Stimulated activated naive B cell treated with anti-CD40 and anti-IgM and Interleukin-4, amounts not matched to agents 10 μg/mL and 1 μg/mL and 100 μg/mL, for 72 hours (primary cell): ENCODE results near the gene TOR1AIP2.

Experiments
- ATAC-seq, 2 donors: fragments of 150-1000 bp; cut with Tn5 transposase; replicated peaks; 2 replicates each; pipeline ENCODE4 v1.10.0; 2021; ENCODE audit warnings: moderate library complexity in 1 of 2
- DNase-seq: peaks from one replicate; pipeline ENCODE4 v3.0.0; 2021
- H3K27ac Mint-ChIP-seq: one replicate; pipeline ENCODE4 v1.8.0; 2022; ENCODE audit warnings: mild to moderate bottlenecking, mixed read lengths
- H3K27me3 Mint-ChIP-seq, 2 donors: one replicate each; pipeline ENCODE4 v1.8.0; 2022; ENCODE audit warnings: mixed read lengths in 2 of 2
- H3K36me3 Mint-ChIP-seq, 2 donors: one replicate each; pipeline ENCODE4 v1.8.0; 2022; ENCODE audit warnings: mixed read lengths in 2 of 2, mild to moderate bottlenecking in 1 of 2
- H3K4me1 Mint-ChIP-seq, 2 donors: one replicate each; pipeline ENCODE4 v1.8.0; 2022; ENCODE audit warnings: mixed read lengths in 2 of 2, mild to moderate bottlenecking in 1 of 2
- H3K4me3 Mint-ChIP-seq, 2 donors: one replicate each; pipeline ENCODE4 v1.8.0; 2022; ENCODE audit warnings: mild to moderate bottlenecking in 2 of 2, mixed read lengths in 2 of 2, moderate library complexity in 1 of 2
- H3K9me3 Mint-ChIP-seq, 2 donors: one replicate each; pipeline ENCODE4 v1.8.0; 2022; ENCODE audit warnings: mixed read lengths in 2 of 2, mild to moderate bottlenecking in 1 of 2

TOR1AIP2 gene

DNA sequence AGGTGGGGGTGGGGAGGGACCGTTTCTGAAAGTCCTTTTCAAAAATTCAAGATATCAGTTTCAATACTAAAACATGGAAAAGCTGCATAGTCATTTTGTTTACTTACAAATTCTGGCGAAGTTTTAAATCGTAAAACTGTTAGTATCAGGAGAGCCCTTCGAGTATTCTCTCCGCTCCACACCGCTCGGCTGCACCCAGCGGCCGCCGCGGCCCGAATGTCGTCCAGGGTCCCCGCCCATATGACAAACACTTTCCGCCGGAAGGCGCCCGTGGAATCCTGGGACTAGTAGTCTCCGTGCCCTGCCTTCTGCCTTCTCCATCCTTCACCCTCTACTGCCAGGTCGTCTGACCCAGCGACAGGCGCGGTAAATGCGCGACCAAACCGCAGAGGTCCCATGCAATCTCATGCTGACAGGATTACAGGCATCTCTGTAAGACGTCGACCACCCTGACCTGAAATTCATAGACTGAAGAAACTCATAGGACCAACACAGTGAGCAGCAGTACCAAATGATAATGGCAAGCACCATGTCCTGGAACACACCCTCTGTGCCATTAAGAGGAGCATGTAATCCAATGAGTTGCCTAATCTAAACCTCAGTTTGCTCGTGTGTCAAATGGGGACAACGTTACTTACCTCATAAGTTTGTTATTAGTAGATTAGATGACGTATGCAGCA is at the start of gene TOR1AIP2:
Gene TOR1AIP2 (minus strand): TSS at position 218 of the 680 bp plus-strand sequence. CDS start 25,138 bp downstream, outside the sequence.
- Mint-ChIP-seq H3K27ac (peak within 1 kb of the TSS; percentile 91), H3K27me3 (no peaks in the 10 kb centered on the region), H3K9me3 (no peaks in the 10 kb centered on the region), H3K36me3 (peaks cover 9 to 20% of the 10 kb centered on the region in 2 donors), H3K4me3 (peak within 1 kb of the TSS; percentile 88 to 94), H3K4me1 (peaks cover 21 to 33% of the 10 kb centered on the region in 2 donors)
- peak; percentile 84 for DNase-seq
- peak; percentile 70 for ATAC-seq

DNA sequence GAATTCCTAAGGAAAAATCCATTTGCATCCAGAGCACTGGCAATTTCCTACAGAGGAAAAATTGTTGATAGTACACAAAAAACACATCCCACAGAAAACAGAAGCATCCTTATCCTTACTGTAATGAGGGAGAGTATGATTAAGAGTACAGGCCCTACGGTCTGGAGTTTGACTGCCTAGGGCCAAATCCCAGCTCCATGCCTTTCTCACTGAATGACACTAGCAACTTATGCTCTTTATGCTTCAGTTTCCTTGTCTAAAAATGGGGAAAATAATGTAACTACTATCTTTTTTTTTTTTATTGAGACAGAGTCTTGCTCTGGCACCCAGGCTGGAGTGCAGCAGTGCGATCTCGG is 49.2 kb upstream of the TOR1AIP2 start:
- Mint-ChIP-seq H3K4me1 (peaks cover 9 to 25% of the 10 kb centered on the region in 2 donors), H3K9me3 (peaks cover 0 to 4% of the 10 kb centered on the region in 2 donors), H3K27ac (no peak overlapping the region), H3K36me3 (peaks cover 1 to 2% of the 10 kb centered on the region in 2 donors), H3K4me3 (no peak overlapping the region), H3K27me3 (no peaks in the 10 kb centered on the region)
- ATAC-seq (no peak), DNase-seq (no peak)

- Mint-ChIP-seq H3K4me3 (no peak overlapping the region), H3K9me3 (peaks cover 0 to 4% of the 10 kb centered on the region in 2 donors), H3K27me3 (no peaks in the 10 kb centered on the region), H3K36me3 (peaks cover 5 to 9% of the 10 kb centered on the region in 2 donors), H3K27ac (no peak overlapping the region), H3K4me1 (peaks cover 9 to 27% of the 10 kb centered on the region in 2 donors)
- DNase-seq (no peak), ATAC-seq (no peak)
These were observed 48.6 kb upstream of the TOR1AIP2 start for GRCh38 chr1:179925922-179926849.

GRCh38 chr1:179925302-179925701 is 47.7 kb upstream of the TOR1AIP2 start:
- no peak for ATAC-seq
- Mint-ChIP-seq H3K4me3 (no peak overlapping the region), H3K36me3 (peaks cover 6 to 12% of the 10 kb centered on the region in 2 donors)

DNA sequence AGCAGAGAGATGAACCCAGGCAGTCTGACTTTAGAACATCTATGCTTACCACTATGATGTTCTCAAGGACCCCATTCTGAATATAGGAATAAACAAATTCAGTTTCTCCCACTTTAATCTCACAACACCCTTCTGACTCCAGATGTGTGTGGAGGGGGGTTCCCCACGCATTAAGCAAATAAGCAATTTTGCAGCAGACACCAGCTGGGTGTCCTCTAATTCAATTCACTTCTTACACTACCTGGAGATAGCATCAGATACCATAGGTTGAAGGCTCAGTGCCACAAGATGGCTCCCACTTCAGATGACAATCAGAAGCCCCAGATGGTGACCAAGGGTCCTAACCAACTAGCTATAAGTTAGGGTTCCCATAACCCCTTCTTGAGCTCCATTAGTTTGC is 46.7 kb upstream of the TOR1AIP2 start:
- ATAC-seq = peak in 1 of 2 donors; percentile 42
- no peak overlapping the region for H3K4me3 Mint-ChIP-seq
- H3K4me1 Mint-ChIP-seq = peaks cover 5 to 17% of the 10 kb centered on the region in 2 donors
- H3K36me3 Mint-ChIP-seq = peaks cover 6 to 18% of the 10 kb centered on the region in 2 donors
- no peak overlapping the region for H3K27ac Mint-ChIP-seq
- H3K9me3 Mint-ChIP-seq = peaks cover 0 to 4% of the 10 kb centered on the region in 2 donors
- no peaks in the 10 kb centered on the region for H3K27me3 Mint-ChIP-seq
- no peak for DNase-seq

More at GRCh38 chr1:179925302-179925701, 47.7 kb upstream of the TOR1AIP2 start:
- no peak for DNase-seq
- Mint-ChIP-seq H3K27me3 (no peaks in the 10 kb centered on the region), H3K27ac (no peak overlapping the region), H3K9me3 (peaks cover 0 to 4% of the 10 kb centered on the region in 2 donors), H3K4me1 (peaks cover 6 to 20% of the 10 kb centered on the region in 2 donors)

GRCh38 chr1:179923029-179923428 is 45.4 kb upstream of the TOR1AIP2 start:
- DNase-seq = no peak
- Mint-ChIP-seq H3K4me3 (no peak overlapping the region), H3K4me1 (peaks cover 5 to 17% of the 10 kb centered on the region in 2 donors), H3K9me3 (peaks cover 0 to 4% of the 10 kb centered on the region in 2 donors), H3K27me3 (no peaks in the 10 kb centered on the region), H3K36me3 (peaks cover 11 to 29% of the 10 kb centered on the region in 2 donors), H3K27ac (peak overlapping the region; percentile 0)
- peak; percentile 53 to 58 for ATAC-seq

DNA sequence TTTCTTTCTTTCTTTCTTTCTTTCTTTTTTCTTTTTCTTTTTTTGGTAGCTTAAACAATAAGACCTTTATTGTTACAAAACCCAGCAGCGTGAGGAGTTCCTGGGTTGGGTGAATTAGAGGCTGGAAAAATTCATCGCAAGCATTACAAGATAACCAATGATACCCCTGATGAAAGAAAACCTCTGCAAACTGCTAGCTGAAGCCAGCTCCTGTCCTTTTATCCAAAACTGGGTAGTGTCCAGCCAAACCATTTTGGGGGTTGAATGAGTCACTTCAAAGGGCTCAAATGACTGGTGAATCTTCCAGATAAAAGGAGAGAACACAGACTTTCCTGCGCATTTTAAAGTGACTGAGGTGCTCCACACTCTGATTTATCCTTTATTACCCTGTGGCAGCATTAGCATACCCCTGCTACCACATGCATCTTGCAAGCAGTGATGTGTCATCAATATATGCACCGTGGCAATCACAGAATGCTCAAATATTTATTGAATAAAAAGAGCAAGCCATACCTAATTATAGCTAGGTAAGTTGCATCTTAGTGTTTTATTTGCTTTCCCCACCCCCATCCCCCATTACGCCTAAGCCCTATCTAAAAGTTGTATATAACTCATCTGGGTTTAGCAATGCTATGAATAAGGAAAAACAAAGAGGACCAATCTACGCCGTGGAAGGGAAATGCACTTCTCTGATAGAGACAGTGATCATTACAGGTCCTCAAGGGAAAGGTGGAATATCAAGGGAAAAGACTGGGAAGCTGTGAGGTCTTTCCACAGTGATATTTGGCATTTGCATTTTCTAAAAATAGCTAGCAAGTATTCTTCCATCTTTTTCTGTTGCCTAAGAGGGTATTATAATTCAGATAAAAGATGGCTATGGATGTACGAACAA is 44.6 kb upstream of the TOR1AIP2 start:
- ATAC-seq (no peak), DNase-seq (no peak)
- Mint-ChIP-seq H3K36me3 (peaks cover 11 to 37% of the 10 kb centered on the region in 2 donors), H3K27me3 (no peaks in the 10 kb centered on the region), H3K27ac (no peak overlapping the region), H3K4me1 (peaks cover 5 to 17% of the 10 kb centered on the region in 2 donors), H3K9me3 (no peaks in the 10 kb centered on the region), H3K4me3 (no peak overlapping the region)

GRCh38 chr1:179921472-179921871 is 43.9 kb upstream of the TOR1AIP2 start:
- no peaks in the 10 kb centered on the region for H3K27me3 Mint-ChIP-seq
- ATAC-seq = no peak
- H3K4me3 Mint-ChIP-seq = no peak overlapping the region
- no peaks in the 10 kb centered on the region for H3K9me3 Mint-ChIP-seq
- peaks cover 11 to 38% of the 10 kb centered on the region in 2 donors for H3K36me3 Mint-ChIP-seq
- H3K27ac Mint-ChIP-seq = no peak overlapping the region
- no peak for DNase-seq
- H3K4me1 Mint-ChIP-seq = peaks cover 5 to 17% of the 10 kb centered on the region in 2 donors

- Mint-ChIP-seq H3K27ac (no peak overlapping the region), H3K4me1 (peaks cover under 1 to 9% of the 10 kb centered on the region in 2 donors), H3K4me3 (no peak overlapping the region), H3K36me3 (peaks cover 12 to 42% of the 10 kb centered on the region in 2 donors), H3K27me3 (no peaks in the 10 kb centered on the region), H3K9me3 (no peaks in the 10 kb centered on the region)
- ATAC-seq = no peak
- no peak for DNase-seq
These were observed 40.2 kb upstream of the TOR1AIP2 start for GRCh38 chr1:179917601-179918429.

DNA sequence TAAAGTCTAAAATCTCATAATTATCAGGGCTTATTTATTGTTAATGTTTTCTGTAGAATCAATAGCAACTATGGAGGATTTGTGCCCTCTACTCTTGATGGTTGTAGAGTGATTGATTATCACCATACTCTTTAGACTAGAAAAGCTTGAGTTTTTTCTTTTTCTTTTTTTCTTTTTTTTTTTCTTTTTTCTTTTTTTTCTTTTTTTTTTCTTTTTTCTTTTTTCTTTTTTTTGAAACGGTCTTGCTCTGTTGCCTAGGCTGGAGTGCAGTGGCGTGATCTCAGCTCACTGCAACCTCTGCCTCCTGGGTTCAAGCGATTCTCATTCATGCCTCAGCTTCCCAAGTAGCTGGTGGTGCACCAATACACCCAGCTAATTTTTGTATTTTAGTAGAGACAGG is 34.2 kb upstream of the TOR1AIP2 start:
- no peaks in the 10 kb centered on the region for H3K4me1 Mint-ChIP-seq
- H3K4me3 Mint-ChIP-seq = no peak overlapping the region
- DNase-seq = no peak
- H3K9me3 Mint-ChIP-seq = no peaks in the 10 kb centered on the region
- H3K27ac Mint-ChIP-seq = no peak overlapping the region
- ATAC-seq = no peak
- H3K27me3 Mint-ChIP-seq = no peaks in the 10 kb centered on the region
- peaks cover 17 to 25% of the 10 kb centered on the region in 2 donors for H3K36me3 Mint-ChIP-seq

DNA sequence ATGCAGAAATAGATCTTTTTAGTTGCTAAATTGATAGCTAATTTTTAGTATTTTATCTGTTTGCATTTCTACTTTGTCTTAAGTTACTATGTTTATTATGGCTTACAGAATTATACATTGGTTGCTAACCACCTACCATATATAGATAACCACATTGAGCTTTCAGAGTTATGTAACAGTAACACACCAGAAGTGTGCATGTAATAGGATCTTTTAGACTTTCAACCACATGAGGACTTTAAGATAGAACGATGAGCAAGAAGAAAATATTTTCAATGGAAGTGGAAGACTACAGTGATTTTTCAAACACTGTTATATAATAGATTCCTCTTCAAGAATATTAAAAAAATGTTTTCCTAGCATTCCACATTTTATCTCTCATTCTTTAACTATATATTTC is 33.3 kb upstream of the TOR1AIP2 start:
- Mint-ChIP-seq H3K9me3 (no peaks in the 10 kb centered on the region), H3K27ac (no peak overlapping the region), H3K4me3 (no peak overlapping the region), H3K27me3 (no peaks in the 10 kb centered on the region), H3K4me1 (no peaks in the 10 kb centered on the region), H3K36me3 (peaks cover 17 to 25% of the 10 kb centered on the region in 2 donors)
- ATAC-seq (no peak), DNase-seq (no peak)

DNA sequence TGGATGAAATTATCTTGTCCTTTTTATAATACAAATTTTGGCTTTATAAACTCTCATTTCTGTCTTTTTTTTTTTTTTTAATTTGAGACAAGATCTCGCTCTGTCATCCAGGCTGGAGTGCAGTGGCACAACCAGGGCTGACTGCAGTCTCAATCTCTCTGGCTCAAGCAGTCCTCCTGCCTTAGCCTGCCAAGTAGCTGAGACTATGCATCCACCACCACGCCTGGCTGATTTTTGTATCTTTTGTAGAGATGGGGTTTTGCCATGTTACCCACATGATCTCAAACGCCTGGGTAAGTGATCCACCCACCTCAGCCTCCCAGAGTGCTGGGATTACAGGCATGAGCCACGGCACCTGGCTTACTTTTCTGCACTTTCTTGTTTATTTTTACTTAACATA is 12.0 kb upstream of the TOR1AIP2 start:
- Mint-ChIP-seq H3K4me3 (no peak overlapping the region), H3K27me3 (no peaks in the 10 kb centered on the region), H3K27ac (peak overlapping the region; percentile 20), H3K36me3 (peaks cover 8 to 24% of the 10 kb centered on the region in 2 donors), H3K4me1 (peaks cover 11 to 24% of the 10 kb centered on the region in 2 donors), H3K9me3 (no peaks in the 10 kb centered on the region)
- DNase-seq (no peak), ATAC-seq (no peak)

- Mint-ChIP-seq H3K27me3 (no peaks in the 10 kb centered on the region), H3K4me1 (peaks cover 14 to 33% of the 10 kb centered on the region in 2 donors), H3K36me3 (peaks cover 8 to 19% of the 10 kb centered on the region in 2 donors), H3K27ac (peak overlapping the region; percentile 88), H3K4me3 (peak overlapping the region; percentile 28 to 75), H3K9me3 (no peaks in the 10 kb centered on the region)
- DNase-seq (no peak), ATAC-seq (peak; percentile 52 to 61)
These were observed 10.5 kb upstream of the TOR1AIP2 start for GRCh38 chr1:179888071-179888470.
